Astrocyte (in vitro differentiated cells and primary cell): ENCODE measurements around the gene ARL5A.

ENCODE experiments used
- CTCF ChIP-seq: IDR thresholded peaks from 2 replicates; pipeline ENCODE4 v1.5.1; 2011; ENCODE audit warnings: low read depth, mild to moderate bottlenecking, inconsistent platforms, low read length, moderate library complexity; ENCODE audit not compliant: insufficient read depth
- EZH2 ChIP-seq: IDR thresholded peaks from 2 replicates; pipeline ENCODE4 v1.6.1; 2012; ENCODE audit warnings: mild to moderate bottlenecking, low read length, inconsistent platforms; ENCODE audit not compliant: insufficient read depth

- TF ChIP-seq CTCF (no peak), EZH2 (no peak)
Measured at GRCh38 chr2:151844211-151844896, 16.1 kb upstream of the ARL5A start.
